H7 (cell line): Measurements from ENCODE around the gene LAMB4. TPM values are rescaled to one million over a fixed set of nuclear protein-coding genes. Genes with fewer than 3 reads are reported as not detected.
"Not testable (repeated sequence)": the region's sequence is repeated elsewhere in the genome, so short reads cannot be mapped to it uniquely, and the experiment has no call there.

ENCODE experiments used
- DNase-seq: peaks from one replicate; pipeline ENCODE4 v3.0.0; 2012
- H3K27me3 ChIP-seq: 2 replicates; pipeline ENCODE4 v1.6.0; 2011; ENCODE audit warnings: mild to moderate bottlenecking, low read length; ENCODE audit not compliant: control insufficient read depth, insufficient read depth
- H3K36me3 ChIP-seq: replicated peaks from 2 replicates; pipeline ENCODE4 v1.5.1; 2011; ENCODE audit warnings: low read length; ENCODE audit not compliant: control insufficient read depth, insufficient read depth
- H3K4me3 ChIP-seq: 2 replicates; pipeline ENCODE4 v1.5.1; 2011; ENCODE audit warnings: low read depth, mild to moderate bottlenecking, control low read depth, low read length, moderate library complexity; ENCODE audit not compliant: insufficient read depth
- total RNA-seq: library from RNA; depleted of rRNA; stranded (reverse); fragments of >200 nt; shearing (Covaris generic); gene quantifications from 2 replicates; pipeline ENCODE4 v1.2.3, GENCODE V29; 2014

The LAMB4 gene
- total RNA-seq, 1 experiment from 2014 or later = not detected

- no peaks in the 10 kb centered on the region for H3K27me3 ChIP-seq
- no peaks in the 10 kb centered on the region for H3K36me3 ChIP-seq
- no peak overlapping the region for H3K4me3 ChIP-seq
- DNase-seq = no peak
Measured at GRCh38 chr7:108044345-108044744, 85.8 kb downstream of the LAMB4 start.

- no peak for DNase-seq
- H3K4me3 ChIP-seq = no peak overlapping the region
- H3K36me3 ChIP-seq = no peaks in the 10 kb centered on the region
- no peaks in the 10 kb centered on the region for H3K27me3 ChIP-seq
Measured at GRCh38 chr7:108038986-108039385, 91.2 kb downstream of the LAMB4 start.

- DNase-seq = no peak
- H3K4me3 ChIP-seq = no peak overlapping the region
- H3K27me3 ChIP-seq = no peaks in the 10 kb centered on the region
- H3K36me3 ChIP-seq = no peaks in the 10 kb centered on the region
Measured at GRCh38 chr7:108037741-108038140, 92.4 kb downstream of the LAMB4 start.

GRCh38 chr7:108037140-108037539, 93.0 kb downstream of the LAMB4 start:
- Histone ChIP-seq H3K36me3 (no peaks in the 10 kb centered on the region), H3K4me3 (no peak overlapping the region), H3K27me3 (no peaks in the 10 kb centered on the region)
- no peak for DNase-seq

- Histone ChIP-seq H3K36me3 (no peaks in the 10 kb centered on the region), H3K27me3 (no peaks in the 10 kb centered on the region), H3K4me3 (no peak overlapping the region)
- peak; percentile 21 for DNase-seq
Measured at GRCh38 chr7:108034586-108034985, 95.6 kb downstream of the LAMB4 start.

- Histone ChIP-seq H3K27me3 (no peaks in the 10 kb centered on the region), H3K4me3 (no peak overlapping the region), H3K36me3 (no peaks in the 10 kb centered on the region)
- no peak for DNase-seq
Measured at GRCh38 chr7:108033776-108034497, 96.2 kb downstream of the LAMB4 start.

GRCh38 chr7:108033309-108033708, 96.9 kb downstream of the LAMB4 start:
- not testable (repeated sequence) for H3K4me3 ChIP-seq, DNase-seq, H3K36me3 ChIP-seq, H3K27me3 ChIP-seq

GRCh38 chr7:108030516-108030915, 99.6 kb downstream of the LAMB4 start:
- no peaks in the 10 kb centered on the region for H3K27me3 ChIP-seq
- DNase-seq = no peak
- H3K4me3 ChIP-seq = no peak overlapping the region
- H3K36me3 ChIP-seq = no peaks in the 10 kb centered on the region

- no peaks in the 10 kb centered on the region for H3K27me3 ChIP-seq
- no peaks in the 10 kb centered on the region for H3K36me3 ChIP-seq
- no peak overlapping the region for H3K4me3 ChIP-seq
Measured at GRCh38 chr7:108029034-108029433, 101.1 kb downstream of the LAMB4 start.

GRCh38 chr7:108028111-108028510, 102.0 kb downstream of the LAMB4 start:
- no peak for DNase-seq
- no peak overlapping the region for H3K4me3 ChIP-seq
- H3K27me3 ChIP-seq = no peaks in the 10 kb centered on the region
- no peaks in the 10 kb centered on the region for H3K36me3 ChIP-seq

More at GRCh38 chr7:108029034-108029433, 101.1 kb downstream of the LAMB4 start:
- DNase-seq = no peak

- DNase-seq = no peak
- no peaks in the 10 kb centered on the region for H3K36me3 ChIP-seq
- no peaks in the 10 kb centered on the region for H3K27me3 ChIP-seq
- no peak overlapping the region for H3K4me3 ChIP-seq
Measured at GRCh38 chr7:108027239-108027638, 102.9 kb downstream of the LAMB4 start.

- DNase-seq = no peak
- no peaks in the 10 kb centered on the region for H3K27me3 ChIP-seq
- H3K4me3 ChIP-seq = no peak overlapping the region
- no peaks in the 10 kb centered on the region for H3K36me3 ChIP-seq
Measured at GRCh38 chr7:108026647-108027046, 103.5 kb downstream of the LAMB4 start.

- Histone ChIP-seq H3K27me3 (no peaks in the 10 kb centered on the region), H3K4me3 (no peak overlapping the region), H3K36me3 (no peaks in the 10 kb centered on the region)
- no peak for DNase-seq
Measured at GRCh38 chr7:108026116-108026515, 104.0 kb downstream of the LAMB4 start.

GRCh38 chr7:108024538-108024937, 105.6 kb downstream of the LAMB4 start:
- no peak for DNase-seq
- no peak overlapping the region for H3K4me3 ChIP-seq
- H3K27me3 ChIP-seq = no peaks in the 10 kb centered on the region
- no peaks in the 10 kb centered on the region for H3K36me3 ChIP-seq

GRCh38 chr7:108020585-108020984, 109.6 kb downstream of the LAMB4 start:
- no peak for DNase-seq
- no peak overlapping the region for H3K4me3 ChIP-seq
- no peaks in the 10 kb centered on the region for H3K27me3 ChIP-seq
- H3K36me3 ChIP-seq = no peaks in the 10 kb centered on the region

GRCh38 chr7:108018668-108019067, 111.5 kb downstream of the LAMB4 start:
- H3K4me3 ChIP-seq = no peak overlapping the region
- no peak for DNase-seq

More at GRCh38 chr7:108018668-108019067, 111.5 kb downstream of the LAMB4 start:
- Histone ChIP-seq H3K36me3 (no peaks in the 10 kb centered on the region), H3K27me3 (no peaks in the 10 kb centered on the region)
